GM12878 (cell line): ENCODE data around the gene SPIB. TPM values are rescaled to one million over a fixed set of nuclear protein-coding genes. Genes with fewer than 3 reads are reported as not detected.

Source experiments
- ATAC-seq: fragments of 200-7000 bp; cut with Tn5 transposase; 3 replicates; pipeline ENCODE4 v1.9.1; 2020; ENCODE audit warnings: mild to moderate bottlenecking, moderate library complexity
- BruUV-seq: library from RNA; stranded (reverse); fragments of 400-500 nt; replicated peaks from 2 replicates; lab custom pipeline; 2021; lab: Mats Ljungman, UMichigan
- CTCF ChIA-PET: fragments of 300-600 bp; sonication (Branson Sonifier 250); formaldehyde crosslinking; extraction: SDS; loops from one replicate; lab custom pipeline; 2021; ENCODE audit warnings: inconsistent platforms; lab: Yijun Ruan, JAX
- POLR2A ChIA-PET: fragments of 350-600 bp; formaldehyde crosslinking; extraction: SDS; loops from one replicate; lab custom pipeline; 2021; ENCODE audit warnings: inconsistent platforms; lab: Charles Lee
- RAD21 ChIA-PET: fragments of 300-600 bp; sonication (Branson Sonifier 250); formaldehyde crosslinking; loops from one replicate; lab custom pipeline; 2023; ENCODE audit warnings: antibody characterized with exemption; ENCODE audit not compliant: unreplicated experiment; lab: Charles Lee
- SMC1A ChIA-PET: fragments of 300-600 bp; sonication (Branson Sonifier 250); formaldehyde crosslinking; loops from one replicate; lab custom pipeline; 2023; ENCODE audit not compliant: unreplicated experiment, uncharacterized antibody; lab: Charles Lee
- DNase-seq: peaks from one replicate; pipeline ENCODE4 v3.0.0-alpha.2; 2011; ENCODE audit warnings: low read depth, low spot score
- FAIRE-seq: peaks from 3 replicates; lab custom pipeline; 2011; peaks lifted over from hg19 to GRCh38; lab: Jason Lieb, UNC
- H2AFZ ChIP-seq: 2 replicates; pipeline ENCODE4 v1.6.0; 2011; ENCODE audit warnings: low read depth, low read length, control low read depth; ENCODE audit not compliant: control insufficient read depth
- H3K27ac ChIP-seq: 2 replicates; pipeline ENCODE4 v1.5.1; 2011; ENCODE audit warnings: control low read depth; ENCODE audit not compliant: control insufficient read depth, insufficient read depth
- H3K27me3 ChIP-seq, 2 experiments: replicated peaks in 1 of 2; 2 replicates each; pipeline versions ENCODE4 v1.6.0 to v1.6.1; 2011; ENCODE audit warnings: low read length in 1 of 2; ENCODE audit not compliant: control insufficient read depth in 2 of 2, insufficient read depth in 2 of 2
- H3K36me3 ChIP-seq, 2 experiments: 2 replicates each; pipeline ENCODE4 v1.5.1; 2011; ENCODE audit warnings: low read length in 1 of 2; ENCODE audit not compliant: control insufficient read depth in 2 of 2, insufficient read depth in 2 of 2
- H3K4me1 ChIP-seq: 2 replicates; pipeline ENCODE4 v1.6.1; 2011; ENCODE audit warnings: mild to moderate bottlenecking, low read length, moderate library complexity, mixed read lengths; ENCODE audit not compliant: control insufficient read depth, insufficient read depth
- H3K4me2 ChIP-seq: 2 replicates; pipeline ENCODE4 v1.6.0; 2011; ENCODE audit warnings: control low read depth; ENCODE audit not compliant: control insufficient read depth, insufficient read depth
- H3K4me3 ChIP-seq: fragments of 200-600 bp; sonication (generic); 2 replicates; pipeline ENCODE4 v1.5.1; 2016
- H3K79me2 ChIP-seq: 2 replicates; pipeline ENCODE4 v1.6.0; 2011; ENCODE audit warnings: low read length; ENCODE audit not compliant: control insufficient read depth, insufficient read depth
- H3K9ac ChIP-seq: 2 replicates; pipeline ENCODE4 v1.8.0; 2011; ENCODE audit warnings: low read length, control low read depth, mixed read lengths; ENCODE audit not compliant: control insufficient read depth, insufficient read depth
- H3K9me3 ChIP-seq: replicated peaks from 3 replicates; pipeline ENCODE4 v1.5.1; 2011; ENCODE audit warnings: mild to moderate bottlenecking, low read length; ENCODE audit not compliant: control insufficient read depth, insufficient read depth
- H4K20me1 ChIP-seq: 2 replicates; pipeline ENCODE4 v1.6.0; 2011; ENCODE audit not compliant: control insufficient read depth, insufficient read depth
- CBFB ChIP-seq: IDR thresholded peaks from 2 replicates; pipeline ENCODE4 v1.6.1; 2016; ENCODE audit warnings: antibody characterized with exemption, low read depth
- DPF2 ChIP-seq: fragments of 450-650 bp; IDR thresholded peaks from 2 replicates; pipeline ENCODE4 v1.6.1; 2017; ENCODE audit warnings: mild to moderate bottlenecking
- ELK1 ChIP-seq: IDR thresholded peaks from 2 replicates; pipeline ENCODE4 v1.6.1; 2012; ENCODE audit warnings: low read depth, low read length, improper control_type of control experiment
- EZH2 ChIP-seq: IDR thresholded peaks from 2 replicates; pipeline ENCODE4 v1.6.1; 2012; ENCODE audit warnings: low read depth, mild to moderate bottlenecking, control low read depth, inconsistent platforms, low read length, borderline replicate concordance; ENCODE audit not compliant: control insufficient read depth
- GABPA ChIP-seq: IDR thresholded peaks from 2 replicates; pipeline ENCODE4 v1.6.1; 2014; ENCODE audit warnings: antibody characterized with exemption, low read depth, mild to moderate bottlenecking, inconsistent platforms
- HDAC6 ChIP-seq: fragments of 200-600 bp; sonication (generic); IDR thresholded peaks from one replicate; pipeline ENCODE4 v1.8.0; 2017; ENCODE audit warnings: antibody characterized with exemption; ENCODE audit not compliant: unreplicated experiment
- IKZF2 ChIP-seq, 2 experiments: fragments of 450-650 bp; IDR thresholded peaks; 2 replicates each; pipeline ENCODE4 v1.6.1; 2017; ENCODE audit warnings: mild to moderate bottlenecking in 2 of 2, moderate library complexity in 2 of 2
- NFYA ChIP-seq: IDR thresholded peaks from 2 replicates; pipeline ENCODE4 v1.6.1; 2011; ENCODE audit warnings: low read depth, mild to moderate bottlenecking, low read length, improper control_type of control experiment, borderline replicate concordance
- RELB ChIP-seq: fragments of 450-650 bp; IDR thresholded peaks from 2 replicates; pipeline ENCODE4 v1.6.1; 2017; ENCODE audit warnings: low read depth, mild to moderate bottlenecking, moderate library complexity
- RFX5 ChIP-seq: IDR thresholded peaks from 2 replicates; pipeline ENCODE4 v1.6.1; 2011; ENCODE audit warnings: low read depth, low read length, improper control_type of control experiment
- ZNF217 ChIP-seq: fragments of 450-650 bp; IDR thresholded peaks from 2 replicates; pipeline ENCODE4 v1.6.1; 2017; ENCODE audit warnings: antibody characterized with exemption, mild to moderate bottlenecking
- ZNF592 ChIP-seq: fragments of 450-650 bp; IDR thresholded peaks from 2 replicates; pipeline ENCODE4 v1.6.1; 2017; ENCODE audit warnings: mild to moderate bottlenecking, moderate library complexity
- ZNF622 ChIP-seq: fragments of 450-650 bp; IDR thresholded peaks from 2 replicates; pipeline ENCODE4 v1.6.1; 2017; ENCODE audit warnings: mild to moderate bottlenecking, inconsistent platforms
- WGBS: methylation state at CpG from one replicate; pipeline ENCODE4 v1.1.6; 2016; ENCODE audit warnings: low lambda C conversion rate; ENCODE audit not compliant: insufficient replicate concordance, insufficient coverage; ENCODE audit errors: missing lambda C conversion rate; 5-methylcytosine and 5-hydroxymethylcytosine counted together
- in situ Hi-C: fragments of 300-500 bp; cut with MboI; formaldehyde crosslinking; loops from 9 replicates; pipeline ENCODE4 v1.14.3; 2018; ENCODE audit warnings: mixed read lengths
- intact Hi-C: fragments of 100-400 bp; cut with micrococcal nuclease; formaldehyde crosslinking; loops from one replicate; pipeline ENCODE4 v1.14.2; 2022; ENCODE audit not compliant: unreplicated experiment
- polyA plus RNA-seq, 11 experiments: library from polyadenylated mRNA; depleted of rRNA in 4 of 11; unstranded in 6 of 11; stranded (reverse) in 5 of 11; fragments of >200 nt; fragmentation: Nextera tagmentation in 4 of 11; fragmentation: Illumina TruSeq in 1 of 11; extraction: Ambion mirVana in 4 of 11; extraction: Trizol in 1 of 11; gene quantifications; 1 replicate in 1 of 11; 2 replicates in 10 of 11; pipeline versions ENCODE4 v1.2.1 to v1.2.3, GENCODE V29; 2011 to 2016; ENCODE audit warnings: inconsistent platforms in 2 of 11, missing spikeins in 2 of 11, low read depth in 1 of 11
- total RNA-seq, 4 experiments: library from RNA; depleted of rRNA in 3 of 4; stranded (reverse); fragments of >200 nt in 3 of 4; fragmentation: Illumina TruSeq in 1 of 4; extraction: Trizol in 1 of 4; gene quantifications; 2 replicates each; pipeline versions ENCODE4 v1.2.1 to v1.2.3, GENCODE V29; 2013 to 2021

SPIB gene
- total and polyA plus RNA-seq, 10 of the 15 experiments (the other 5 are each of a cell fraction or from before 2014, with no cell fraction given) = 3.5 to 123 (median 56.0) TPM

GRCh38 chr19:50392759-50393158 is 26.0 kb upstream of the SPIB start (continued):
- TF ChIP-seq HDAC6 (no peak), CBFB (no peak)

- RAD21 ChIA-PET = no interaction called here
Observed at GRCh38 chr19:50393589-50393988, 25.1 kb upstream of the SPIB start.

More at GRCh38 chr19:50393589-50393988, 25.1 kb upstream of the SPIB start:
- Histone ChIP-seq H3K79me2 (no peaks in the 10 kb centered on the region; the same call in none of the 2 replicates), H3K4me2 (no peak overlapping the region), H2AFZ (no peak overlapping the region), H3K4me3 (no peak overlapping the region), H3K9me3 (no peaks in the 10 kb centered on the region), H4K20me1 (no peaks in the 10 kb centered on the region), H3K9ac (no peak overlapping the region), H3K36me3 (peaks cover 0 to 3% of the 10 kb centered on the region in 2 experiments; a peak in 3 of 4 replicates), H3K27me3 (no peaks in the 10 kb centered on the region), H3K27ac (no peak overlapping the region), H3K4me1 (no peaks in the 10 kb centered on the region)
- no peak for ATAC-seq
- ChIA-PET POLR2A (no interaction called here), SMC1A (interaction anchor here (0.6 kb wide), 1 partner anchor 9 kb away, joined by 3 read pairs; no protein-coding TSS in a partner anchor), CTCF (no interaction called here)
- in situ Hi-C loops (no loop called here), intact Hi-C loops (no loop called here)
- TF ChIP-seq NFYA (no peak), IKZF2 (IDR thresholded peaks at IDR 0.05) (no peak), DPF2 (no peak), EZH2 (no peak), GABPA (no peak), RFX5 (no peak), ELK1 (no peak), ZNF217 (no peak), CBFB (no peak), ZNF622 (no peak), ZNF592 (no peak), RELB (no peak)
- WGBS = 72% methylated on average over 4 of the region's 4 CpGs
- BruUV-seq = no TSS peak
- no peak for DNase-seq
- no peak for FAIRE-seq
